Mesenchymal stem cell (in vitro differentiated cells and primary cell): ENCODE data around the gene SDF2.
A peak's percentile ranks its signal among the peaks of the same experiment; 100 is the strongest.

Experiments
- DNase-seq: peaks from one replicate; pipeline ENCODE4 v3.0.0-alpha.2; 2013
- H2AFZ ChIP-seq: one replicate; pipeline ENCODE4 v1.6.1; 2013; ENCODE audit warnings: low read depth, mild to moderate bottlenecking, control low read depth, inconsistent platforms, low read length, moderate library complexity
- H2AK5ac ChIP-seq: 2 replicates; pipeline ENCODE4 v1.6.1; 2013; ENCODE audit warnings: low read length, moderate library complexity, mild to moderate bottlenecking, inconsistent platforms; ENCODE audit not compliant: severe bottlenecking
- H2BK120ac ChIP-seq: one replicate; pipeline ENCODE4 v1.6.1; 2013; ENCODE audit warnings: low read depth, mild to moderate bottlenecking, inconsistent platforms, low read length, moderate library complexity
- H2BK12ac ChIP-seq, 2 experiments: one replicate each; pipeline ENCODE4 v1.6.1; 2013; ENCODE audit warnings: inconsistent platforms in 2 of 2, low read length in 2 of 2, mild to moderate bottlenecking in 2 of 2, moderate library complexity in 2 of 2, control low read depth in 1 of 2
- H2BK15ac ChIP-seq: one replicate; pipeline ENCODE4 v1.6.1; 2013; ENCODE audit warnings: mild to moderate bottlenecking, low read depth, inconsistent platforms; ENCODE audit not compliant: poor library complexity, severe bottlenecking
- H2BK5ac ChIP-seq: 2 replicates; pipeline ENCODE4 v1.6.1; 2013; ENCODE audit warnings: low read depth, mild to moderate bottlenecking, low read length, control low read depth, inconsistent platforms; ENCODE audit not compliant: poor library complexity, severe bottlenecking
- H3K14ac ChIP-seq, 2 experiments: one replicate each; pipeline ENCODE4 v1.6.1; 2013; ENCODE audit warnings: inconsistent platforms in 2 of 2, low read length in 2 of 2, control low read depth in 1 of 2, mild to moderate bottlenecking in 1 of 2, moderate library complexity in 1 of 2
- H3K18ac ChIP-seq, 2 experiments: one replicate each; pipeline ENCODE4 v1.6.1; 2013; ENCODE audit warnings: inconsistent platforms in 2 of 2, low read length in 2 of 2, control low read depth in 1 of 2, low read depth in 1 of 2, mild to moderate bottlenecking in 1 of 2
- H3K23ac ChIP-seq, 2 experiments: one replicate each; pipeline ENCODE4 v1.6.1; 2013; ENCODE audit warnings: inconsistent platforms in 2 of 2, low read length in 2 of 2, mild to moderate bottlenecking in 2 of 2, moderate library complexity in 2 of 2, control low read depth in 1 of 2
- H3K27ac ChIP-seq: 2 replicates; pipeline ENCODE4 v1.5.1; 2013; ENCODE audit warnings: mild to moderate bottlenecking, moderate library complexity, low read length, control low read depth, inconsistent platforms; ENCODE audit not compliant: poor library complexity, severe bottlenecking
- H3K27me3 ChIP-seq, 2 experiments: 2 replicates each; pipeline versions ENCODE4 v1.6.1 to v1.7.0; 2013; ENCODE audit warnings: low read length in 2 of 2, mild to moderate bottlenecking in 2 of 2, moderate library complexity in 2 of 2, control low read depth in 1 of 2, inconsistent platforms in 1 of 2; ENCODE audit not compliant: control insufficient read depth in 1 of 2, insufficient read depth in 1 of 2
- H3K36me3 ChIP-seq, 2 experiments: 2 replicates each; pipeline versions ENCODE4 v1.6.1 to v1.7.0; 2013; ENCODE audit warnings: low read length in 2 of 2, control low read depth in 1 of 2, inconsistent platforms in 1 of 2, low read depth in 1 of 2, mild to moderate bottlenecking in 1 of 2; ENCODE audit not compliant: insufficient read depth in 2 of 2, control insufficient read depth in 1 of 2
- H3K4ac ChIP-seq, 2 experiments: one replicate each; pipeline ENCODE4 v1.6.1; 2013; ENCODE audit warnings: inconsistent platforms in 2 of 2, low read length in 2 of 2, mild to moderate bottlenecking in 2 of 2, moderate library complexity in 2 of 2, control low read depth in 1 of 2, low read depth in 1 of 2
- H3K4me1 ChIP-seq: 2 replicates; pipeline ENCODE4 v1.6.1; 2013; ENCODE audit warnings: low read depth, low read length, control low read depth; ENCODE audit not compliant: control insufficient read depth, insufficient read depth
- H3K4me2 ChIP-seq: 2 replicates; pipeline ENCODE4 v1.6.1; 2013; ENCODE audit warnings: low read length, mild to moderate bottlenecking, inconsistent platforms; ENCODE audit not compliant: poor library complexity, severe bottlenecking
- H3K4me3 ChIP-seq, 2 experiments: 2 replicates each; pipeline versions ENCODE4 v1.5.1 to v1.7.0; 2013; ENCODE audit warnings: low read length in 2 of 2, mild to moderate bottlenecking in 2 of 2, control low read depth in 1 of 2, low read depth in 1 of 2; ENCODE audit not compliant: insufficient read depth in 1 of 2
- H3K79me1 ChIP-seq: replicated peaks from 2 replicates; pipeline ENCODE4 v1.6.1; 2013; ENCODE audit warnings: mild to moderate bottlenecking, control low read depth, low read length, inconsistent platforms; ENCODE audit not compliant: poor library complexity, severe bottlenecking
- H3K9ac ChIP-seq: 2 replicates; pipeline ENCODE4 v1.7.0; 2013; ENCODE audit warnings: mild to moderate bottlenecking, low read length, moderate library complexity
- H3K9me3 ChIP-seq: 2 replicates; pipeline ENCODE4 v1.7.0; 2013; ENCODE audit warnings: mild to moderate bottlenecking, low read length; ENCODE audit not compliant: control insufficient read depth
- H4K8ac ChIP-seq: one replicate; pipeline ENCODE4 v1.6.1; 2013; ENCODE audit warnings: inconsistent platforms, mild to moderate bottlenecking, low read length, moderate library complexity
- H4K91ac ChIP-seq: one replicate; pipeline ENCODE4 v1.6.1; 2013; ENCODE audit warnings: mild to moderate bottlenecking, low read length, inconsistent platforms
- WGBS: methylation state at CpG from one replicate; pipeline ENCODE4 v1.1.7; 2013; ENCODE audit warnings: mixed read lengths; 5-methylcytosine and 5-hydroxymethylcytosine counted together

SDF2 gene

DNA sequence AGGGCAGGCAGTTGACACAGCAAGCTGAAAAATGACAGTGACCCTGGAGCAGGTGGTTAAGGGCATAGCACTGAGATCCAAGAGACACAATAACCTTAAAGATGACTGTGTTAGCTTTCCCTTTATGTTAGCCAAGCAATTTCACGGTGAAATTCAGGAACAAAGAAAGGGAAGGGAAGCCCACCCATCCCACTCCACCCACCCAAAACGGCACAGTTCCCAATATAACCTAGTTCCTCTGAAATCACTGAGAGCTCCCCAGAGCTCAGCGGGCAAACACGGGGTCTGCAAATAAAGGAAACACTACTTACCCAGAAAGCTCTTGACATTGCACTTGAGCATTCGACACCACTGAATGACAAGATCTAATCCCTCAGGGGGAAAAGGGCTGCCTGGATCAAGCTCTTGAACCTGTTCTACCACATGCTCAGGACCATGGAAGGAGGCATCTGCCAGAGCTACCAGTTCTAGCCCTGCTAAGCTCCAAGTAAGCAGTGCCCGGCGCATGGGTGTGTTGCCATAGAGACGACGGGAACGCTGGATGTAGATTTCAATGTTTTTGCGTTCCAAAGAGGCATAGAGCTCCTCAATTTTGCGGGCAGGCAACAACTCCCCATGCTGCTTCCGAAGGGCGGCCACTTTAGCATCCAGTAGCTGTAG is 27.4 kb downstream of the SDF2 start:
- Histone ChIP-seq H3K4me1 (no peaks in the 10 kb centered on the region), H2BK120ac (no peak overlapping the region), H3K9me3 (no peaks in the 10 kb centered on the region), H4K8ac (no peak overlapping the region), H3K9ac (no peak overlapping the region), H4K91ac (no peak overlapping the region), H3K14ac (no peak overlapping the region), H3K4me2 (no peak overlapping the region), H3K27me3 (no peaks in the 10 kb centered on the region), H3K18ac (no peak overlapping the region), H3K4ac (no peak overlapping the region), H2AFZ (no peak overlapping the region), H3K23ac (no peak overlapping the region), H3K27ac (no peak overlapping the region), H3K79me1 (peaks cover 47% of the 10 kb centered on the region), H3K4me3 (no peak overlapping the region), H3K36me3 (peaks cover 73 to 97% of the 10 kb centered on the region in 2 experiments), H2BK15ac (no peak overlapping the region), H2BK12ac (no peak overlapping the region), H2AK5ac (no peak overlapping the region), H2BK5ac (no peak overlapping the region)
- 96% methylated on average over 14 of the region's 14 CpGs for WGBS
- DNase-seq: no peak

DNA sequence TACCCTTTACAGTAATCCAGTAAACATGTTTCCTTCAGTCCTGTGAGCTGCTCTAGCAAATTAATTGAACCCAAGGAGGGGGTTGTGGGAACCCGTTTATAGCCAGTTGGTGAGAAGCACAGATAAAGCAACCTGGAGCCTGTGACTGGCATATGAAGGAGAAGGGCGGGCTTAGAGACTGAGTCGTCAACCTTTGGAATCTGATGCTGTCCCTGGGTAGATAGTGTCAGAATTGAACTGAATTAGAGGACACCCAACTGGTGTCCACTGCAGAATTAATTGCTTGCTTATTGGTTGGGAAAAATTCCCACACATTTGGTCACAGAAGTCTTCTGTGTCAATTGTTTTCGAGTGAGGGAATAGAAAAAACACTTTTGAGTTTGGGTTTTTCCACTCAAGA is 34.9 kb downstream of the SDF2 start:
- 93% methylated on average over 4 of the region's 4 CpGs for WGBS
- no peak overlapping the region for H2BK5ac ChIP-seq
- no peak overlapping the region for H3K27ac ChIP-seq
- H3K4me3 ChIP-seq: no peak overlapping the region
- peaks cover 61 to 81% of the 10 kb centered on the region in 2 experiments for H3K36me3 ChIP-seq
- H4K91ac ChIP-seq: no peak overlapping the region
- no peak overlapping the region for H2AFZ ChIP-seq
- no peaks in the 10 kb centered on the region for H3K4me1 ChIP-seq
- no peak for DNase-seq
- no peak overlapping the region for H3K14ac ChIP-seq
- H3K27me3 ChIP-seq: no peaks in the 10 kb centered on the region
- no peak overlapping the region for H3K23ac ChIP-seq
- H3K4ac ChIP-seq: no peak overlapping the region
- peaks cover 34% of the 10 kb centered on the region for H3K79me1 ChIP-seq
- H2BK12ac ChIP-seq: no peak overlapping the region
- H2BK120ac ChIP-seq: no peak overlapping the region
- H4K8ac ChIP-seq: no peak overlapping the region
- no peak overlapping the region for H3K18ac ChIP-seq
- no peak overlapping the region for H3K9ac ChIP-seq
- H2AK5ac ChIP-seq: no peak overlapping the region
- H2BK15ac ChIP-seq: no peak overlapping the region
- no peak overlapping the region for H3K4me2 ChIP-seq
- no peaks in the 10 kb centered on the region for H3K9me3 ChIP-seq

DNA sequence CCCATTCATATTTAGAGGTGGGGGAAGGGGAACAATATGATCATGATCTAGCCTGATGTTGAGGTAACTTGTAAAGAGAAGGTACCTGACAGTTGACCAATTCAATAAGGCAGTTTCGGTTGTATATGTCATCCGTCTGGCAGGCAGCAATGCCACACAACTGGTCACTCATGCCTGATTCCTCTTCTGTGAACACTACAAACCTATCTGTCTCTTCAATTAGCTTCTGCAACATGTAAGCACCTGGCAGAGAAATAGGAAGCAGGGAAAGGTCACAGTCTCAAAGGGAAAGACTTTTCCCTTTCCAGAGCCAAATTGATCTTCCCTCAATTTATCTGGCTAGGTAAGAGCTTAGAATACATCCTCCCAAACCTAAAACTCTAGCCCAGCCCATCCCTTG is 37.6 kb downstream of the SDF2 start:
- Histone ChIP-seq H3K23ac (no peak overlapping the region), H3K4me1 (no peaks in the 10 kb centered on the region), H3K4me2 (no peak overlapping the region), H3K14ac (no peak overlapping the region), H2BK15ac (no peak overlapping the region), H2AFZ (no peak overlapping the region), H3K27ac (no peak overlapping the region), H2BK5ac (no peak overlapping the region), H3K4me3 (no peak overlapping the region), H3K18ac (no peak overlapping the region), H4K91ac (no peak overlapping the region), H3K27me3 (no peaks in the 10 kb centered on the region), H2BK120ac (no peak overlapping the region), H2AK5ac (no peak overlapping the region), H3K4ac (no peak overlapping the region), H3K9ac (no peak overlapping the region), H3K79me1 (peaks cover 32% of the 10 kb centered on the region), H2BK12ac (no peak overlapping the region), H4K8ac (no peak overlapping the region), H3K36me3 (peaks cover 57 to 87% of the 10 kb centered on the region in 2 experiments), H3K9me3 (no peaks in the 10 kb centered on the region)
- WGBS: 100% methylated on average over 2 of the region's 2 CpGs
- DNase-seq: no peak

DNA sequence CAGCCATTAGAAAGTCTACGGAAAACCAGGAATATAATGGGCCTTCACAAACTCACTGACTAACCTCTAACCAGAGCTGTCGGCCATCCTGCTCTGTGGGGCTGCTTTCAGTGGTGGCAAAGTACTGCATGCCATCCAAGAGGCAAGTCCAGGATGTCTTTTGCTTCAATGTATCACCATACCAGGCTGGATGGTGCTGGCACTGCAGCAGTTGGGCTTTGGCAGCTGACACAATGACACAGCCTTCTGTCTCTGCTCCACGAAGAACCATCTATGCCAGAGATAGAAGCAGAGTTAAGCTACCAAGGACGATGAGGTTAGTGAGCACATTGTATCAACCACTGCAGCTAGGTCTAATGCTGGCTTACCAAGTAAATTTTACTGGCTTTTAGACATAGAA is 38.0 kb downstream of the SDF2 start:
- H3K4me2 ChIP-seq: no peak overlapping the region
- H3K79me1 ChIP-seq: peaks cover 33% of the 10 kb centered on the region
- no peaks in the 10 kb centered on the region for H3K4me1 ChIP-seq
- peak overlapping the region in 1 of 2 experiments; percentile 47 for H3K23ac ChIP-seq
- no peak overlapping the region for H3K27ac ChIP-seq
- no peak overlapping the region for H2BK12ac ChIP-seq
- no peak overlapping the region for H2BK120ac ChIP-seq
- 90% methylated on average over 4 of the region's 4 CpGs for WGBS
- H4K8ac ChIP-seq: no peak overlapping the region
- H3K4ac ChIP-seq: no peak overlapping the region
- H3K14ac ChIP-seq: no peak overlapping the region
- no peak overlapping the region for H2AFZ ChIP-seq
- H4K91ac ChIP-seq: no peak overlapping the region
- peaks cover 58 to 90% of the 10 kb centered on the region in 2 experiments for H3K36me3 ChIP-seq
- no peak overlapping the region for H2BK15ac ChIP-seq
- no peak overlapping the region for H3K4me3 ChIP-seq
- no peak overlapping the region for H2AK5ac ChIP-seq
- H3K9ac ChIP-seq: no peak overlapping the region
- no peak overlapping the region for H2BK5ac ChIP-seq
- no peaks in the 10 kb centered on the region for H3K27me3 ChIP-seq
- DNase-seq: no peak
- no peaks in the 10 kb centered on the region for H3K9me3 ChIP-seq
- no peak overlapping the region for H3K18ac ChIP-seq
